Endodermal cell (in vitro differentiated cells): ENCODE results near the gene LRRK1. TPM values are rescaled to one million over a fixed set of nuclear protein-coding genes. Genes with fewer than 3 reads are reported as not detected.

ENCODE experiments used
- DNase-seq: peaks from one replicate; pipeline ENCODE4 v3.0.0-alpha.2; 2017
- H3K27ac ChIP-seq: 2 replicates; pipeline ENCODE4 v1.5.1; 2013; ENCODE audit warnings: mild to moderate bottlenecking, low read depth, low read length, moderate library complexity
- H3K27me3 ChIP-seq: 2 replicates; pipeline ENCODE4 v1.6.1; 2013; ENCODE audit warnings: mild to moderate bottlenecking, low read length, moderate library complexity; ENCODE audit not compliant: insufficient read depth, control insufficient read depth, poor library complexity, severe bottlenecking
- H3K36me3 ChIP-seq: 2 replicates; pipeline ENCODE4 v1.7.0; 2013; ENCODE audit warnings: mild to moderate bottlenecking, low read length, moderate library complexity; ENCODE audit not compliant: control insufficient read depth, insufficient read depth
- H3K4me1 ChIP-seq: one replicate; pipeline ENCODE4 v1.7.0; 2013; ENCODE audit warnings: low read length; ENCODE audit not compliant: control insufficient read depth, insufficient read depth
- H3K4me3 ChIP-seq: 2 replicates; pipeline ENCODE4 v1.5.1; 2013; ENCODE audit warnings: mild to moderate bottlenecking, low read length, moderate library complexity
- H3K9ac ChIP-seq: 2 replicates; pipeline ENCODE4 v1.6.1; 2013; ENCODE audit warnings: mild to moderate bottlenecking, low read length, moderate library complexity; ENCODE audit not compliant: poor library complexity, severe bottlenecking; ENCODE audit errors: extremely low read depth
- H3K9me3 ChIP-seq: 2 replicates; pipeline ENCODE4 v1.6.1; 2013; ENCODE audit warnings: mild to moderate bottlenecking, low read length, moderate library complexity; ENCODE audit not compliant: control insufficient read depth
- H3K27ac Mint-ChIP-seq: 2 replicates; pipeline ENCODE4 v1.8.0; 2020; ENCODE audit warnings: mixed read lengths
- H3K27me3 Mint-ChIP-seq: 2 replicates; pipeline ENCODE4 v1.8.0; 2021; ENCODE audit warnings: mild to moderate bottlenecking, mixed read lengths; ENCODE audit not compliant: insufficient read depth
- H3K36me3 Mint-ChIP-seq: 2 replicates; pipeline ENCODE4 v1.8.0; 2020; ENCODE audit warnings: low read depth, mixed read lengths
- H3K4me1 Mint-ChIP-seq: 2 replicates; pipeline ENCODE4 v1.8.0; 2020; ENCODE audit warnings: mixed read lengths
- H3K4me3 Mint-ChIP-seq: 2 replicates; pipeline ENCODE4 v1.8.0; 2020; ENCODE audit warnings: mild to moderate bottlenecking, moderate library complexity, mixed read lengths
- H3K9me3 Mint-ChIP-seq: 2 replicates; pipeline ENCODE4 v1.8.0; 2020; ENCODE audit warnings: mild to moderate bottlenecking, mixed read lengths
- WGBS, 2 experiments: methylation state at CpG; one replicate each; pipeline versions ENCODE4 v1.1.5 to v1.1.7; 2013; ENCODE audit warnings: missing lambda C conversion rate in 2 of 2, mixed read lengths in 1 of 2; ENCODE audit not compliant: insufficient coverage in 1 of 2, insufficient read length in 1 of 2; 5-methylcytosine and 5-hydroxymethylcytosine counted together
- total RNA-seq, 2 donors: library from RNA; stranded (reverse); fragmentation: NEBNext Ultra II Directional in 1 of 2; extraction: Animal tissue kit (Norgen Biotek cat#: 25700) in 1 of 2; gene quantifications; 2 replicates in 1 of 2; 3 replicates in 1 of 2; pipeline ENCODE4 v1.2.1, GENCODE V29; 2021
- TF ChIP-seq, protein P1 (sequence below): fragments of 200-600 bp; sonication (generic); conservative IDR thresholded peaks from 2 replicates; pipeline ENCODE4 v1.5.0; 2021; ENCODE audit warnings: antibody characterized with exemption, mild to moderate bottlenecking

Gene LRRK1
- total RNA-seq, 2 donors from 2014 or later = 2.7 to 5.1 TPM

DNA sequence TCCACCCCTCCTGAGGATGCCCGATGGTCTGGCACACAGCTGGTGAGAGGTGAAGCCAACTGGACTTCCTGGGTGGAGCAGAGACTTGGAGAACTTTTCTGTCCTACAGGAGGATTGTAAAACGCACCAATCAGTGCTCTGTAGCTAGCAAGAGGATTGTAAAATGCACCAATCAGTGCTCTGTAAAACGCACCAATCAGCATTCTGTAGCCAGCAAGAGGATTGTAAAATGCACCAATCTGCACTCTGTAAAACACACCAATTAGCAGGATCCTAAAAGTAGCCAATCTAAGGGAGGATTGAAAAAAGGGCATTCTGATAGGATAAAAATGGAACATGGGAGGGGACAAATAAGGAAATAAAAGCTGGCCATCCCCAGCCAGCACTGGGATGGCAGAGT, 182.5 kb downstream of the LRRK1 start:
- peaks cover 8% of the 10 kb centered on the region for H3K4me1 Mint-ChIP-seq
- 92 to 100% methylated on average over 3 of the region's 3 CpGs for WGBS, 2 experiments

DNA sequence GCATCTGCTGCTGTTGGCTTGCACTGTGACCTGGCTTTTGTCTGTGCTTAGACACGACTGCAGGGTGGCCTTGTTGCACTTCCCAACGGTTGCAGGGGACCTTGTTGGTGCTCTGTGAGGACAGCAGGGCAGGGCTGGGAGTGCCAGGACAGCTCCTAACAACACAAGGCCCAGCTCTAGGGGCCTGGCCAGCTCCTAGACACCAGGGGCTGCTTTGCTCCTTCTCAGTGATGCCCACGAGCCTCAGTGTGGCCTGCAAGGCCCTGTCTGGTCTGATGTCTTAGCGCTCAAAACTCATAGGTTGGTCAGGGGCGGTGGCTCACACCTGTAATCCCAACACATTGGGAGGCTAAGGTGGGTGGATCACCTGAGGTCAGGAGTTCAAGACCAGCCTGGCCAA, 183.6 kb downstream of the LRRK1 start:
- Mint-ChIP-seq H3K4me1 (peaks cover 8% of the 10 kb centered on the region), H3K9me3 (peaks cover 4% of the 10 kb centered on the region), H3K36me3 (no peaks in the 10 kb centered on the region), H3K4me3 (no peak overlapping the region), H3K27me3 (peaks cover 2% of the 10 kb centered on the region), H3K27ac (no peak overlapping the region)
- DNase-seq = no peak
- TF ChIP-seq, protein P1, sequence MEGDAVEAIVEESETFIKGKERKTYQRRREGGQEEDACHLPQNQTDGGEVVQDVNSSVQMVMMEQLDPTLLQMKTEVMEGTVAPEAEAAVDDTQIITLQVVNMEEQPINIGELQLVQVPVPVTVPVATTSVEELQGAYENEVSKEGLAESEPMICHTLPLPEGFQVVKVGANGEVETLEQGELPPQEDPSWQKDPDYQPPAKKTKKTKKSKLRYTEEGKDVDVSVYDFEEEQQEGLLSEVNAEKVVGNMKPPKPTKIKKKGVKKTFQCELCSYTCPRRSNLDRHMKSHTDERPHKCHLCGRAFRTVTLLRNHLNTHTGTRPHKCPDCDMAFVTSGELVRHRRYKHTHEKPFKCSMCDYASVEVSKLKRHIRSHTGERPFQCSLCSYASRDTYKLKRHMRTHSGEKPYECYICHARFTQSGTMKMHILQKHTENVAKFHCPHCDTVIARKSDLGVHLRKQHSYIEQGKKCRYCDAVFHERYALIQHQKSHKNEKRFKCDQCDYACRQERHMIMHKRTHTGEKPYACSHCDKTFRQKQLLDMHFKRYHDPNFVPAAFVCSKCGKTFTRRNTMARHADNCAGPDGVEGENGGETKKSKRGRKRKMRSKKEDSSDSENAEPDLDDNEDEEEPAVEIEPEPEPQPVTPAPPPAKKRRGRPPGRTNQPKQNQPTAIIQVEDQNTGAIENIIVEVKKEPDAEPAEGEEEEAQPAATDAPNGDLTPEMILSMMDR = no peak
- H3K4me3 ChIP-seq = no peak overlapping the region
- H3K9ac ChIP-seq = no peak overlapping the region
- H3K4me1 ChIP-seq = no peaks in the 10 kb centered on the region
- no peaks in the 10 kb centered on the region for H3K9me3 ChIP-seq
- 79 to 80% methylated on average over 4 to 5 of the region's 5 CpGs for WGBS, 2 experiments
- H3K27me3 ChIP-seq = no peaks in the 10 kb centered on the region
- no peaks in the 10 kb centered on the region for H3K36me3 ChIP-seq
- H3K27ac ChIP-seq = no peak overlapping the region

More for the DNA sequence above, 182.5 kb downstream of the LRRK1 start:
- no peaks in the 10 kb centered on the region for H3K9me3 Mint-ChIP-seq
- Histone ChIP-seq H3K27ac (no peak overlapping the region), H3K9ac (no peak overlapping the region), H3K4me3 (no peak overlapping the region), H3K9me3 (no peaks in the 10 kb centered on the region), H3K4me1 (no peaks in the 10 kb centered on the region), H3K36me3 (no peaks in the 10 kb centered on the region), H3K27me3 (no peaks in the 10 kb centered on the region)
- DNase-seq = no peak
- no peaks in the 10 kb centered on the region for H3K36me3 Mint-ChIP-seq
- H3K27me3 Mint-ChIP-seq = peaks cover 2% of the 10 kb centered on the region
- no peak overlapping the region for H3K4me3 Mint-ChIP-seq
- TF ChIP-seq, protein P1 = no peak
- no peak overlapping the region for H3K27ac Mint-ChIP-seq

DNA sequence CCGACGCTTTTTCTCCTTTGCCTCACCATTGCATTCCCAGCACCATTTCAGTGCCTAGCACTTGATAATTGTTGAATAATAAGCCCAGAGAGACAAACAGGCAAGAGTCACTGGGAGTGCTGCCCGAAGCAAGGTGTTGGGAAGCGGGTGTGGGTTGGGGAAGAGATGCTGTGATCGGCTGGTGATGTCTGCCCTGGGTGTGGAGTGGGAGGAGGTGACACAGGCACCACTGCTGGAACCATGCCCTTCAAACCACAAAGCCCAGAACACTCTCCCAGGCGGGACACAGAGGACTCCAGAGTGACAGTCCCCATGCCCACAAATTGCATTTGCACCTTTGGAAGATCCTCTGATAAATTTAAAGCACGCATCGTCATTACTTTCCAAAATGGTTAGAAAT, 184.4 kb downstream of the LRRK1 start:
- no peak overlapping the region for H3K27ac ChIP-seq
- TF ChIP-seq, protein P1 = no peak
- Mint-ChIP-seq H3K4me3 (no peak overlapping the region), H3K27me3 (peaks cover 2% of the 10 kb centered on the region), H3K4me1 (peaks cover 8% of the 10 kb centered on the region), H3K36me3 (no peaks in the 10 kb centered on the region), H3K27ac (no peak overlapping the region), H3K9me3 (peaks cover 6% of the 10 kb centered on the region)
- DNase-seq = no peak
- no peaks in the 10 kb centered on the region for H3K36me3 ChIP-seq
- H3K9me3 ChIP-seq = no peaks in the 10 kb centered on the region
- H3K4me3 ChIP-seq = no peak overlapping the region
- WGBS, 2 experiments = 94 to 100% methylated on average over 4 to 8 of the region's 8 CpGs
- no peaks in the 10 kb centered on the region for H3K4me1 ChIP-seq
- no peaks in the 10 kb centered on the region for H3K27me3 ChIP-seq
- no peak overlapping the region for H3K9ac ChIP-seq
